ENCODE data around the gene ARPC5L.
"Not testable (repeated sequence)": the region's sequence is repeated elsewhere in the genome, so short reads cannot be mapped to it uniquely, and the experiment has no call there.

Gene ARPC5L

GRCh38 chr9:124841075-124841821 is 20.7 kb upstream of the ARPC5L start:
- DNase-seq (ENCODE audit: low spot score), result no peak

- no peak for DNase-seq (ENCODE audit: low spot score)
These were observed 18.4 kb upstream of the ARPC5L start for GRCh38 chr9:124843456-124844034.

- no peak for DNase-seq (ENCODE audit: low spot score)
These were observed 17.6 kb upstream of the ARPC5L start for GRCh38 chr9:124844291-124844690.

- DNase-seq (ENCODE audit: low spot score), result not testable (repeated sequence)
These were observed 15.5 kb upstream of the ARPC5L start for GRCh38 chr9:124846467-124846866.

GRCh38 chr9:124846969-124847368 is 15.0 kb upstream of the ARPC5L start:
- no peak for DNase-seq (ENCODE audit: low spot score)

GRCh38 chr9:124849801-124850200 is 12.1 kb upstream of the ARPC5L start:
- DNase-seq (ENCODE audit: low spot score), result no peak

DNA sequence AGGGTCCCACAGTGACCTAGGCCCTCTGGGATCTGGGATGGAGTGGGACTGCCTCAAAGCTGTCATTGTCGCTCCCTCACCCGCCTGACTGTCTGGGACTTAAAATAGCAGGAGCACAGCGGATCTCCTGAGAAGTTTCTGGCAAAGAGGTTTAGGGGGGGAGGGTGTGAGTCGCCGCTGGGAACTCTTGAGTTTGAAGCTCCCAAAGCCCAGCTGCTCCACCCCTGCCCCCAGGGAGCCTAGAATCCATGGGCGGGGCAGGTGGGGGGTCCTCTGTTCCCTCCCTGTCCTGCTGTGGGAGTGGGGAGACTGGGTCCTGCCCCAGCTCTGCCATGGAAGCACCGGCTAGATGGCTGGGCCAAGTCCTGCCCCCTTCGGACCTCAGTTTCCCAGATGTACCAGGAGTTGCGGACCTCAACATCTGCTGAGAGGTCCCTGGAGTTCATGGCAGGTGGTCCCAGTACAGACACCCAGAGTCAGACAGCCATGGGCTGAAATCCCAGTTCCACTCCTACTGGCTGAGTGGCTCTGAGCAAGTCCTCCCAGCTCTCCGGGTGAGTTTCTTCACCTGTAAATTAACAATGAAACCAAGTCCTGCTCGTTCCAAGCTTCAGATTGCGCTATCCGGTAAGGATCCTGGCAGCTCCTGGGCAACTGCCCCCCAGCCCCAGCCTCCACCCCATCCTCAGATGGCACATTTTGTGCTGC is 9.7 kb upstream of the ARPC5L start:
- DNase-seq (ENCODE audit: low spot score), result no peak

- peak; percentile 42 for DNase-seq (ENCODE audit: low spot score)
These were observed 8.9 kb upstream of the ARPC5L start, which contains the start of gene WDR38 for GRCh38 chr9:124852829-124853531. Gene WDR38, plus strand, starts transcription at chr9:124853460. Its CDS starts 72 bp downstream, at chr9:124853532.

DNA sequence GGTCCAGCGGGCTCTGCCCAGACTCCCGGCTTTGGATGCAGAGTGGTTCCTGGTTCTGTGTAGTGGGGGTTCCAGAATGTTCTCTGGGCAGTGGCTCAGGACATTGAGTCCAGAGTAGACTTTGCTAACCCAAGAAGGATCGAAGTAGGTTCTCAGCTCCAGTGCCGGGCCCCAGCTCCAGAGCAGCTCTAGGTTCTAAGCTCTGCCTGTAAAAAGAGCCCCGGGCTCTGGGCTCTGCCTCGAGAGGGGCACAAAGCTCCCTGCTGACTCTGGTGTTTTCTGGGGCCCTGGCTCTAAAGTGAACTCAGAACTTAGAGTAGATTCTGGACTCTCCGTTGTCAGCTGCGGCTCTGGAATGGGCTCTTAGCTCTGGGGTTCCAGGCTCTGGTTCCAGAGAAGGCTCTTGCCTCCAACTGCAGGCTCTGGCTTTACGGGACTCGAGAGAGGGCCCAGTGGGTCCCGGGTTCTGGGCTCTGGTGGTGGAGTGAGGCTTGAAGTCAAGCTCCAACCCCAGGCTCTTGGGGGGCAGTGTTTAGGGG is 8.3 kb upstream of the ARPC5L start:
- DNase-seq (ENCODE audit: low spot score), result no peak

DNA sequence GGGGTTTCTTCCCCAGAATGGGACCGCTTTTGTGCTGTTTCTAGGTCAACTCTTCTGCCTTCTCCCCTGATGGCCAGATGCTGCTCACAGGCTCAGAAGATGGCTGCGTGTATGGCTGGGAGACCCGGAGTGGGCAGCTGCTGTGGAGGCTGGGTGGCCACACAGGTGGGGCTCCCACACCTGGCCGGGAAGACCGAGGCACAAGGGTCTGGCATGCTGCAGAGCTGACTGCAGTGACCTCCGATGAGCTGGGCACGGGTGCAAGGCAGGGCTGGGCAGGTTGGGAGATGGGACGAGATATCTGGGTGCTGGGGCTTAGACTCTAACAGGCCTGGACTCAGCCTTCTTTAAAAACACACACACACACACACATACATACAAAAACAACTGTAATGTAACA is 7.8 kb upstream of the ARPC5L start:
- no peak for DNase-seq (ENCODE audit: low spot score)

DNA sequence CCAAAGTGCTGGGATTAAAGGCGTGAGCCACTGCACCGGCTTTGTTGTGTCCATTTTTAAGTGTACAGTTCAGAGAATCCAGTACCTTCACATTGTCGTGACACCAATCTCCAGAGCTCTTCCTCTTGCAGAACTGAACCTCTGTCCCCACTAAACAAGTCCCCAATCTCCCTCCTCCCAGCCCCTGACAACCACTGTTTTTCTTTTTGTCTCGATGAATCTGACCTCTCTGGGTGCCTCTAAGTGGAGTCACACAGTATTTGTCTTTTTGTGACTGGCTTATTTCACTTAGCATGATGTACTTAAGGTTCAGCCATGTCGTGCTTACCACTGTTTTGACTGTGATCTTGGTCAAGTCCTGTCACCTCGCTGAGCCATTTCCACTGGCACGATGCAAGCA is 7.1 kb upstream of the ARPC5L start:
- no peak for DNase-seq (ENCODE audit: low spot score)

DNA sequence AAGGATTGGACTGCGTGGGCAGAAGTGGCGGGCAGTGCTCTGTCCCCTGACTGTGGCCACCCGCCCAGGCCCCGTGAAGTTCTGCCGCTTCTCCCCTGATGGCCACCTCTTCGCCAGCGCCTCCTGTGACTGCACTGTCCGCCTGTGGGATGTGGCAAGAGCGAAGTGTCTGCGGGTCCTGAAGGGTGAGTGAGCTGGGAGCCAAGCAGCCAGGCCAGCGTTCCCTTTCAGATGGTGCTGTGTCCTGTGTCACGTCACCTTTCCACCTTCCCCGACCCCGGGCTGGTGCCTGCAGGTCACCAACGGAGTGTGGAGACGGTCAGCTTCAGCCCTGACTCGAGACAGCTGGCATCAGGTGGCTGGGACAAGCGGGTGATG is 6.4 kb upstream of the ARPC5L start:
- DNase-seq (ENCODE audit: low spot score), result no peak

DNA sequence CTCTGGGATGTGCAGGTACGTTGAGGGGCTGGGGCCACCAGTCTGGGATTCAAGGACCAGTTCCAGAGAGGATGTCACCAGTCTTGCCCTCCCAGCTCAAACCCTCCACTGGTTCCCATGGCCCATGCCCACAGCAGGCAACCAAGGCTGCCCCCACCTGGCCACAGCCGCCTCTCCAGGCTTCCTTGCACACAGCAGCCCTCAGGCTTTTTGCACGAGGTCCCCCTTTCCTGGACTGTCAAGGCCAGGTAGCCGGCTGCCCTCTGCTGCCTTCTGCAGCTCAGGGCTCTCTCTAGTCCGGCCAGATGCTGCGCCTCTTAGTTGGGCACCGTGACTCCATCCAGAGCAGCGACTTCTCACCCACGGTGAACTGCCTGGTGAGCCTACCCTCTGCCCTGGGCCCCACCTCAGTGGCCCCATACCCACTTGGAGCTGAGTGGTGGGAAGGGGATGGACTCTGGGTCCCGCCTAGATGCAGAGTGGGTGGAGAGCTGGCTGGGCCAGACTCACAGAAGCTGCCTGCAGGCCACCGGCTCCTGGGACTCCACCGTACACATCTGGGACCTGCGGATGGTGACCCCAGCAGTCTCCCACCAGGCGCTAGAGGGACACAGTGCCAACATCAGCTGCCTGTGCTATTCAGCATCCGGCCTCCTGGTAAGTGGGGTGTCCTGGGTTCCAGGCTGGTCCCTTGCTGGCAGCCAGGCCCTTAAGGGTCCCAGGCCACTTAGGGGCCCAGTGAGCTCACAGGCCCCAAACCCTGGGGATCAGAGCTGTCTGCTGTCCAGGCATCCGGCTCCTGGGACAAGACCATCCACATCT is 5.8 kb upstream of the ARPC5L start:
- DNase-seq (ENCODE audit: low spot score), result no peak

- no peak for DNase-seq (ENCODE audit: low spot score)
These were observed 4.3 kb upstream of the ARPC5L start for GRCh38 chr9:124857533-124858162.

GRCh38 chr9:124858330-124859046 is 3.4 kb upstream of the ARPC5L start:
- DNase-seq (ENCODE audit: low spot score), result no peak

GRCh38 chr9:124859803-124860581 is 1.9 kb upstream of the ARPC5L start:
- no peak for DNase-seq (ENCODE audit: low spot score)

DNA sequence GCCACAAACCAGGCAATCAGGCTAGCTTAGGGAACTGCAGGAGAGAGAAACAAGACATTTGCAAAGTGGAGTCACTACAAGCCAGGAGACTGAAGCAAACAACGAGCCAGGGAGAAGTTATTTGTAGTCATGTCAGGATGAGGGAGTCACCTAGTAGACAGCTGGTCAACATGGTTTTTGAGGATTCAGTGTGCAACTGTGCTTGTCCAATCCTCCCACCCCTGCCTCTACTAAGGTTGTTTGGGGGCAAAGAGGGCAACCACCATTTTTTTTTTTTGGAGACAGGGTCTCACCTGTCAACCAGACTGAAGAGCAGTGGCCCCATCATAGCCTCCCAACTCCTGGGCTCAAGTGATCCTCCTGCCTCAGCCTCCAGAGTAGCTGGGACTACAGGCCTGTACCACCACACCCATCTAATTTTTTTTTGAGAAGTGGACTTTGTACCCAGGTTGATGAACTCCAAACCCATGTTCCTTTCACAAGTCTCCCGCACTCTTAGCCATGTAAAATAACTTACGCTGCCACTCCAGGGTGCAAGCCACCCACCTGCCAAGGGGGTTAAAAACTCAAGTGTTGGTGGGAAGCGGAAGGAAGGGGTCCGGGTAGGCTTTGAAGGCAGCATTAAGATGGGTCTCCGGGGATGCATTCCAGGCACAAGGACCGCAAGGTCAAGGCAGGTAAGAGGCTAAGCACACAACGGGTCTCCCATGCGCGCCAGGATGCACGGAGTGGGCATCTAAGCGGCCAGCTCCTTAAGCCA is 1.2 kb upstream of the ARPC5L start:
- DNase-seq (ENCODE audit: low spot score), result no peak

GRCh38 chr9:124863371-124863871 is 1.5 kb downstream of the ARPC5L start:
- DNase-seq (ENCODE audit: low spot score), result no peak

Data from pons (tissue), 1 donor.